Superior temporal gyrus (tissue), 1 donor: ENCODE results near the gene IQSEC1.
A peak's percentile ranks its signal among the peaks of the same experiment; 100 is the strongest.

Source experiments
- DNase-seq: peaks from one replicate; pipeline ENCODE4 v3.0.0-alpha.2; 2016; ENCODE audit errors: extremely low spot score

Gene IQSEC1

GRCh38 chr3:13085846-13086179, 12.6 kb upstream of the IQSEC1 start:
- DNase-seq: no peak

DNA sequence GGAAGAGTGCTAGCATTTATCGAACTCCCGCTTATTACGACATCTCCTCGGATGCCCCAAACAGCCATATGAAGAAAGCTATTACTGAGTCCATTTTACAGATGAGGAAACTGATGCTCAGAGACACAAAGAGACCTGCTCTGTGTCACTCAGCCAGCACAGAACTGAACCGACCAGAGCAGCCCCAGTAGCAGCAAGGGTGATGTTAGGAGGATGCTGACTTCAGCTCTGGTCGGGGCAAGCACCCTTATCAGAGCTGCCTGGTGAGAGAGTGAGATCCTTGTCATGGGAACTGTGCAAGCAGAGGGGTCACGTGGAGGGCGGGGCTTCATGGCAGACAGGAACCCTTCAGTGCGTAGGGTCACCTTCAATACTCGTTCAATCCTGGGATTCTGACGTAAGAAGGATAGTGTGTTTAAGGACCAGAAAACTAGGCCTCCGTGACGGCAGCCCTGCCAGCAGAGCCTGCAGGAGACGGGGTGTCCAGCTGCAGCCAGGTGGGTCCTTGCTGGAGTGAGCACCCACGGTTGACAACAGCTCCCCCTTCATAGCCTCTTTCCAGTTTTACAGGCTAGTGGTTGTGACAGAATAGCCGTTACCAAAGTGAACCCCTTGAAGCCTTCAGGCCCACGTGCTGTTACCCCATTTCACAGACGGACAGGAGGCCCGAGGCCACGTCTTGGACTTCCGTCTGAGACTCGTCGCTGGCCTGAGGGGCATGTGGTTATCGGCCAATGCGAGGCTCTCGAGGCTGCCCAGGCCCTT, 12.0 kb upstream of the IQSEC1 start:
- DNase-seq: no peak

- no peak for DNase-seq
Observed at GRCh38 chr3:13083898-13084297, 10.7 kb upstream of the IQSEC1 start.

DNA sequence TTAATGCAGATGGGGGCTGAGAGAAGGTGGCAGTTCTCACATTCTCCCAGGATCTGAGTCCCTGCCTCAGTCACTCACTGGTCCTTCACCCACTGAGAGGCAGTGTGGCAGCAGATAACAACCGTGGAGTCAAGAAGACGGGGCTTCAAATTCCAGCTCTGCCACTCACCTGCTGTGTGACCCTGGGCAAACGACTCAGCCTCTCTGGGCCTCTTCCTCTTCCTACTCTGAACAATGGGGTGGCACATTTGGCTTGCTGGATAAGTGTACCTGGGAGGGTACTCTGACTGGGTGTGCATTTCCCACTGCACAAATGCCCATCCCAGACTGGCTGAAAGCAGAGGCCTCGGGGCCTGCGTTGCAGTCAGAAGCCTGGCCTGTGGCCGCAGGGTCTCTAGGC, 10.0 kb upstream of the IQSEC1 start:
- DNase-seq: no peak

- DNase-seq: no peak
Observed at GRCh38 chr3:13082677-13083076, 9.4 kb upstream of the IQSEC1 start.

DNA sequence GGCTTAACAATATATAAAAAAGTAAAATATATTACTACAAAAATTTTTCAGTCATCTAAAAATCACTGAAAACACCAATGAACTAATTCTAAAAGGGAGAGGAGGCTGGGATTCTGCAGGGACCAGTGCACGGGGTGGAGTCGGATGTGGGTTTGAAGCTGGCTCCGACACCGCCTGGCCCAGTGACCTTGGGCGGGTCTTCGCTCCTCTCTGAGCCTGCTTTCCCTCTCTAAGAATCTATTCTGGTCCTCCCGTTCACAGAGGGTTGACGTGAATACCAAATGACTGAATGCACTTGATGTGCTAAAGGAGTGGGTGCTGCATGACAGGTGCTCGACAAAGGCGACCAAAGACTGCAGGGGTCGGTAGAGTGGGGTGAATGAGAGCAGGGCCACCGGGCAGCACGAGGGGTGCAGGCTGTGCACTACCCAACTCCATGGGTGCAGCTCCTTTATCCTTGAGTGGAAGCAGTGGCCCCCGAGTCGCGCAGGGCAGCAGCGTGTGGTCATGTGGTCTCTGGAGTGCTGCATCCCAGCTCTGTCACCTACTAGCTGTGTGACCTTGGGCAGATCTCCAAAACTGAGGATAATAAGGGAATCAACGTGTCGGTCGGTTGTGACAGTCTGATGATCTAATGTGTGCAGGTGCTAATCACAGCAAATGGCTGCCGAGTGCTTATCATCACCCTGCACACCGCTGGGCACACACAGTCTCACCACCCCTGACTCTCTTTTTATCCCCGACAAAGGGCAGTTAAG, 8.6 kb upstream of the IQSEC1 start:
- no peak for DNase-seq

- no peak for DNase-seq
Observed at GRCh38 chr3:13080591-13080990, 7.4 kb upstream of the IQSEC1 start.

DNA sequence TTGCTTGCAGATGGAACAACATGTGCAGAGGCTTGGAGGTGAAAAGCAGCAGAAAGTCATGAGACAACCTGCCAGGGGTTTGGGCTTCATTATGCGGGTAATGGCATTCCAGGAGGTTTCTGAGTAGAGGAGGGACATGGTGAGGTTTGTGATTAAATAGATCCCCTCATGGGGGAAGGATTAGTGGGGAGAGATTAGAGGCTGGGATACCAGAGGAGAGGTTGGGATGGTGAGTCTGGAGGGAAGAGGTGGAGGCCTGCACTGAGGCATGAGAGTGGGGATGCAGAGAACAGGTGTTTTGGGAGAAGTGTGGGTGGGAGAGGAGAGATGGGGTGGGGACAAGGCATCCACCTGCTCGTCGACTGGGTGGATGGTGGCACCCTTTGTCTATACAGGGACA, 6.8 kb upstream of the IQSEC1 start:
- DNase-seq: no peak

DNA sequence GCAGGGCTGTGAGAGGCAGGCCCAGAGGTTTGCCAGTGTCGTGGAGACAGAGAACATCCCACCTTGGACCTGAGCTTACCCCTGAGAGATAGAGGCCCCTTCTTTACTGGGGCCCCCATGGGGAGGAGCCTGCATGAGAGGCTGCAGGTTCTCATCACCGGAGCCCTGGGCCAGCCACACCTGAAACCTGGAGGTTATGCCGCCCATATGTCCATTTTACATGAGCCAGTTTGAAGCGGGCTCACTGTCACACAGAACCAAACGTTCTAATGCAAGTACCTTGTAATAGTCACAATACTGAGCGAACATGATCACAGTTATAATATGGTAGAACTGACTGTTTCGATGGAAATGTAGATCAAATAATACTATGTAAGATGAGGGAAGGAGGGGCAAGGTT, 6.3 kb upstream of the IQSEC1 start:
- no peak for DNase-seq

- no peak for DNase-seq
Observed at GRCh38 chr3:13079051-13079450, 5.8 kb upstream of the IQSEC1 start.

GRCh38 chr3:13078163-13078905, 5.1 kb upstream of the IQSEC1 start:
- DNase-seq: peak; percentile 78

- DNase-seq: peak; percentile 75
Observed at GRCh38 chr3:13077431-13078162, 4.4 kb upstream of the IQSEC1 start.

GRCh38 chr3:13075986-13076654, 2.9 kb upstream of the IQSEC1 start:
- no peak for DNase-seq

DNA sequence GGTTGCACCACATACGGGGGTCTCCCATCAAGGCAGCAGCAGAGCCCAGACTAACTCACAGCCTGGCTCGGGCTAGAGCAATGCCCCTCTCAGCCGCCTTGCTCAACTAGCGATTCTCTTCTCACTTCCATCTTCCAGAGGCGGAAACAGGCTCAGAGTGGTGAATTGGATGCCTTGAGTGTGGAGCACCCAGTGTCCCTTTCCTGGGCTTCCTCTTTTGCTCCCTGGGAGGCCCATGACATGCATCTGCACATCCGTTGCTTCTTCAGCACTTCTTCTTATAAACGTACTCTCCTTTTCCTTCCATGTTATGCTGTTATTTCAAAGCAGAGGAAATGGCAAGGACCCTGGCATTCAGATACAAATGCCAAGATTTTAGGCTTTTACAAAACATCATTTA, 2.1 kb upstream of the IQSEC1 start:
- DNase-seq: no peak

GRCh38 chr3:13074006-13074375, 762 bp upstream of the IQSEC1 start:
- no peak for DNase-seq

- peak; percentile 52 for DNase-seq
Observed at GRCh38 chr3:13072600-13073325, 466 bp downstream of the IQSEC1 start.

GRCh38 chr3:13072239-13072599, 1.0 kb downstream of the IQSEC1 start:
- peak; percentile 74 for DNase-seq

DNA sequence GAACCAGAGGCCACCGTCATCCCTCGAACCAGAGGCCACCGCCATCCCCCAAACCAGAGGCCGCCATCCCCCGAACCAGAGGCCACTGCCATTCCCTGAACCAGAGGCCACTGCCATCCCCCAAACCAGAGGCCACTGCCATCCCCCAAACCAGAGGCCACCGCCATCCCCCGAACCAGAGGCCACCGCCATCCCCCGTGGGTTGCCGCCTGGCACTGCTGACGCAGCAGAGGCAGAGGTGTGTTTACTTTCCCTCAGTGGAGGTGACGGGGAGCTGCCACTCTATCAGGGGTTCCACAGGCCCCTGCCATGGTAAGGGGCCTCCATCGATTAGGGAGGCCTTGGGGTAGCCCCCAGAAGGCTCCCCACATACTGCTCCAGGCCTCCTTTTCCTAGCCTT, 1.5 kb downstream of the IQSEC1 start:
- no peak for DNase-seq

DNA sequence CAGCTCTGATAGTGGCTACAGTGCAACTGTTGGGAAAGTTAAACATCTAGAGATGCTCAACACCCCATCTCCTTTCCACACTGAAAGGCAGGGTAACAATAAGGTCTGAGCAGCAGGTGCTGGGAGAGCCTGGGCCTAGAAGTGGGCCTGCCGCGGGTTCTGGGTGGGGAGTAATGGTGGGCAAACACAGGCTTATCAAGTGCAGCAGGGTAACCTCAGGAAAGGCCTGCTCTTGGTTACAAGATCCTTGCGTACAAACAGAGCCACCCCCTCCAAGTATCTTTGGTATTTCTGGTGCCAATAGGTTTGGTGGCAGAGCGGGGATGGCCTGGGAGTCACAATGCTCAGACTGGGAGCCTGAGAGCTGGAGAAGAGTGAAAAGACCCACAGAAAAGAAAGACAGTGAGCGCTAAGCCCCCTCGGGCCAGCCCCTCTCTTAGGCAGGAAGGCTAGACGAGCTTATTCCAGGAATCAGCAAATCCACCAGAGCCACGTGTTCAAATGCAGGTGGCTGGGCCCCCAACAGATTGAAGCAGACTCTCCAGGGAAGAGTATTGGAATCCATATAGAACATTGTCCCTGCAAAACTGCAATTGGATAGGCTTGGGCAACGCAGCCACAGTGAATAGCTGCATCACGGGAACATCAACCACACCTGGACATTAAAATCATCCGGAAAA, 2.7 kb downstream of the IQSEC1 start:
- DNase-seq: no peak

DNA sequence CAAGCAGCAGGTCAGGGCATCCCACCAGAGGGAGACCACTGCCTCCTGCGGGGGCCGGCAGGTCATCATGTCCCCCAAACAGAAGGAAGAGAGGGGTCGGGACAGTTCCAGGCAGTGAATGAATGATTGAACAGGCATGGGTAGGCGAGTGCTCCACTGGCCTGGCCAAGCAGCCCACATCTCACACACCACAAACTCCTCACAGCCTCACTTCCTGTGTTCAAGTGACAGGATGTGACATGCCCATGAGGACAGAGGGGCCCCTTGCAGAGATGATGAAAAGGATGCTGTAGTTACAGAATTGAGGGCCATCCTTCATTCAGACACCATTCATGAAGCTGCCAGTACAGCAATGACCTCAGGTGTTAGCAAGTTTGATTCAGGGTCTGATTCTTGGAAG, 3.7 kb downstream of the IQSEC1 start:
- DNase-seq: no peak
